Neural progenitor cell (in vitro differentiated cells): Measurements from ENCODE around the gene SPRR2G.

Source experiments
- EZH2 ChIP-seq: fragments of 200-600 bp; sonication (generic); IDR thresholded peaks from 2 replicates; pipeline ENCODE4 v1.6.1; 2017; ENCODE audit warnings: antibody characterized with exemption, mild to moderate bottlenecking, moderate library complexity
- EZH2phosphoT487 ChIP-seq: fragments of 200-600 bp; sonication (generic); IDR thresholded peaks from 2 replicates; pipeline ENCODE4 v1.6.1; 2017; ENCODE audit warnings: antibody characterized with exemption
- TF ChIP-seq, protein P1 (sequence below): fragments of 200-600 bp; sonication (generic); IDR thresholded peaks from 2 replicates; pipeline ENCODE4 v1.5.1; 2017; ENCODE audit warnings: antibody characterized with exemption, mild to moderate bottlenecking

DNA sequence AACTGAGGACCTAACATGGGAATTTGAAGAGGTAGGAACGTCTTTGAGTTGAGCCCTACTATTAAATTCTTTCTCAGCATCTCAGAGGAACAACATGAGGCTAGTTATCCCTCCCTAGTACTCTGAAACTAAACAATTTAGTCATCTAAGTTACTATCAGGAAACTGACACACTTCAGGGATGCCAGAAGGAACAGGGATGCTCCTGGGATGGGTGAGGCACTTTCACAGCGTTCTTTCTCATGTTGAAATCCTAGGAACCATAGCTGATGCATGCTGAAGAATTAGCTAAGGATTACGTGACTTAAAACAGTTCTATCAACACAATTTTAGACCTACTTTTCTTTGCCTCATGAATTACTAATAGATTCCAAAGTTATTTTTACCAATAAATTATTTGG, 1.8 kb upstream of the SPRR2G start:
- no peak for TF ChIP-seq EZH2
- TF ChIP-seq, protein P1, sequence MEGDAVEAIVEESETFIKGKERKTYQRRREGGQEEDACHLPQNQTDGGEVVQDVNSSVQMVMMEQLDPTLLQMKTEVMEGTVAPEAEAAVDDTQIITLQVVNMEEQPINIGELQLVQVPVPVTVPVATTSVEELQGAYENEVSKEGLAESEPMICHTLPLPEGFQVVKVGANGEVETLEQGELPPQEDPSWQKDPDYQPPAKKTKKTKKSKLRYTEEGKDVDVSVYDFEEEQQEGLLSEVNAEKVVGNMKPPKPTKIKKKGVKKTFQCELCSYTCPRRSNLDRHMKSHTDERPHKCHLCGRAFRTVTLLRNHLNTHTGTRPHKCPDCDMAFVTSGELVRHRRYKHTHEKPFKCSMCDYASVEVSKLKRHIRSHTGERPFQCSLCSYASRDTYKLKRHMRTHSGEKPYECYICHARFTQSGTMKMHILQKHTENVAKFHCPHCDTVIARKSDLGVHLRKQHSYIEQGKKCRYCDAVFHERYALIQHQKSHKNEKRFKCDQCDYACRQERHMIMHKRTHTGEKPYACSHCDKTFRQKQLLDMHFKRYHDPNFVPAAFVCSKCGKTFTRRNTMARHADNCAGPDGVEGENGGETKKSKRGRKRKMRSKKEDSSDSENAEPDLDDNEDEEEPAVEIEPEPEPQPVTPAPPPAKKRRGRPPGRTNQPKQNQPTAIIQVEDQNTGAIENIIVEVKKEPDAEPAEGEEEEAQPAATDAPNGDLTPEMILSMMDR = no peak
- TF ChIP-seq EZH2phosphoT487 = no peak
